Measurements from ENCODE around the gene LYG1. TPM values are rescaled to one million over a fixed set of nuclear protein-coding genes. Genes with fewer than 3 reads are reported as not detected.
"Not testable (repeated sequence)": the region's sequence is repeated elsewhere in the genome, so short reads cannot be mapped to it uniquely, and the experiment has no call there.

The LYG1 gene
- total RNA-seq, 1 donor from 2014 or later = 0.12 TPM

GRCh38 chr2:99299580-99299979, 1.4 kb downstream of the LYG1 start:
- no peak overlapping the region for H3K4me3 ChIP-seq (ENCODE audit: low read depth, low read length)
- no peak for TF ChIP-seq CTCF (conservative IDR thresholded peaks at IDR 0.05; ENCODE audit: low read depth, low read length)
- no peak for DNase-seq (ENCODE audit: low read depth)

- DNase-seq (ENCODE audit: low read depth) = no peak
- H3K4me3 ChIP-seq (ENCODE audit: low read depth, low read length) = no peak overlapping the region
- TF ChIP-seq CTCF (conservative IDR thresholded peaks at IDR 0.05; ENCODE audit: low read depth, low read length) = no peak
Measured at GRCh38 chr2:99297994-99298393, 3.0 kb downstream of the LYG1 start.

GRCh38 chr2:99285526-99285925, 15.5 kb downstream of the LYG1 start:
- TF ChIP-seq CTCF (conservative IDR thresholded peaks at IDR 0.05; ENCODE audit: low read depth, low read length) = no peak
- DNase-seq (ENCODE audit: low read depth) = peak; percentile 67
- no peak overlapping the region for H3K4me3 ChIP-seq (ENCODE audit: low read depth, low read length)

GRCh38 chr2:99279969-99280695, 20.9 kb downstream of the LYG1 start:
- no peak for DNase-seq (ENCODE audit: low read depth)
- no peak overlapping the region for H3K4me3 ChIP-seq (ENCODE audit: low read depth, low read length)
- no peak for TF ChIP-seq CTCF (conservative IDR thresholded peaks at IDR 0.05; ENCODE audit: low read depth, low read length)

- peak; percentile 86 for DNase-seq (ENCODE audit: low read depth)
- TF ChIP-seq CTCF (conservative IDR thresholded peaks at IDR 0.05; ENCODE audit: low read depth, low read length) = no peak
- H3K4me3 ChIP-seq (ENCODE audit: low read depth, low read length) = peak overlapping the region; percentile 19
Measured at GRCh38 chr2:99278793-99279291, 22.2 kb downstream of the LYG1 start.

GRCh38 chr2:99278195-99278765, 22.7 kb downstream of the LYG1 start:
- H3K4me3 ChIP-seq (ENCODE audit: low read depth, low read length); DNase-seq (ENCODE audit: low read depth): not testable (repeated sequence)

- no peak for TF ChIP-seq CTCF (conservative IDR thresholded peaks at IDR 0.05; ENCODE audit: low read depth, low read length)
- H3K4me3 ChIP-seq (ENCODE audit: low read depth, low read length) = no peak overlapping the region
- no peak for DNase-seq (ENCODE audit: low read depth)
Measured at GRCh38 chr2:99275882-99276281, 25.1 kb downstream of the LYG1 start.

Data from epithelial cell of proximal tubule (primary cell).